Ramos (cell line): ENCODE measurements around the gene CD200.

Experiments used
- in situ Hi-C: fragments of 300-500 bp; cut with MboI; formaldehyde crosslinking; loops from one replicate; pipeline ENCODE4 v1.14.3; 2022; ENCODE audit warnings: low sequenced_read_pairs; ENCODE audit not compliant: unreplicated experiment

CD200 gene

DNA sequence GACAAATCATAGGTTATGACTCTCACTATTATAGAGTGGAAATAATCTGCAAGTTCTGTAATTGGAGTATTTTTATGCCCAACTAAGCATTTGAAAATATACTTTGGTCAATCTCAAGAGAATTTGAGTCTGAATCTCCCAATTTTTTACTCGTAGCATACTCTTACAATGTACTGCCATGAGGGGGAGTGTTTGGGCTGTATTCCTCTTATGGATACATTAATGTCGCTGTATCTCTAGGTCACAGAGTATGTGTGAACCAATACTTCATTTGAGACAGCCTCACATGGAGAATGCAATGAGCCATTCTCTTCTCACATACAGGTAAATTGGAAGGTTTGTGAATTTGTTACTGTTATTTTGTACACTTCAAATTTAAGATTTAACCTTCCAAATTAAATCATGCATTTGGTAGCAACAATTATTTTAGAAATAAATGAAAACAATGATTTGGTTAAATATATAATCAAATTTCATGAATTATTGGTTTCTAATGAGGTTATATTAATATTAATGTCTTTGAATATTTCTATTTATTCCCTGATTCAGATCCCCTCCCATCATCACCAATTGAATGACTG lies 5.5 kb upstream of the CD200 start:
- in situ Hi-C loops: no loop called here

DNA sequence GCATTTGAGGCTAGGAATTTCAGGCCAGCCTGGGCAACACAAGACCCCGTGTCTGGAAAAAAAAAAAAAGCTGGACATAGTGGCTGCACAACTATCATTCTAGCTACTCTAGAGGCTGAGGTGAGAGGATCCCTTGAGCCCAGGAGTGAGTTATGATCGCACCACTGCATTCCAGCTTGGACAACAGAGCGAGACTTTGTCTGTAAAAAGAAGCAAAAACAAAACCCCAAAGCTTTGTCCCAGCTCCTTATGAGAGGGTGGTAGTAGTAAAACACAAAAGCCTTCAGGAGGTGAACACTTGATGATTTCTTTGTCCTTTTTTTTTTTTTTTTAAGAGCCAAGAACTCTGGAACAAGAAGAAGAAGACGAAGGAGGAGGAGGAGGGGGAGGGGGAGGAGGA lies 1.1 kb upstream of the CD200 start:
- in situ Hi-C loops: no loop called here

DNA sequence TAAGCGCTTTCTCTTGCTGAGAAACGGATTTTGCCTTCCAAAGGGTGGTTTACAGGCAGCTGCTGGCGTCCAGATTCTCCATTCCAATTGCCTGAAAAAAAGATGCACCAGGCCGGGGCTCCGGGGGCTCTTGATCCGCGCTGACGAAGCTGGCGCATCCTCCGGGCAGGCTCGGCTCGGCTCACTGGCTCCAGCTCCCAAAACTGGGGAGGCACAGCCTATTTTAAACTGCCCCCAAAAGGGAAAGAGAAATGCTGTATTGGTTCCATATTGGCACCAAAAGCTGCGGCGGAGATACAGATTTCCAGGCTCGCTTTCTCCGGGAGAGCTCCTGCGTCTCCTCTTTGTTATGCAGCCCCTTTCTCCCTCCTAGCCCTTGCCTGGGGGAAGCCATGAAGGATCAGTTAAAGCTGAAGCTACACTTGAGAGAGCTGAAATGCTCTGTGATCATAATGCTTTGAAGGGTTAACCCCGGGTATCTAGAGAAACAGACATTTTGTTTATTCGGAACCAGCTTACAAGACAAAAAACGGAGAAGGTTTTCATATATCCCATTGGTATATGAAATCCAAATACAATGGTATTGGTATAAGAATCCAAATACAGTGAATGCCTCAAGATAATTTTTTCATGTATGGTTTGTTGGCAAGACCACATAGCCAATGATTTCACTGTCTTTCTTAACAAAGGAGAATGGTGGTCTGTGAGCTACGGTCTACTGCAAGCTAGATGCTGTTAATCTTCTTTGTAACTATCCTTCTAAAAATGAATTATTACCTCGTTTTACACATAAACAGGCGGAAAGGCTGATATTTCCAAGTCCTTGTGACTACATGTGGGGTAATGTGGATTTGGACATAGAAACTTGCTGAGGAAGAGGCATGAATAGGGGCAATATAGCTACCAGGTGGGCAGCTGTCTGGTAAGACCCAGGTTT lies 693 bp downstream of the CD200 start:
- in situ Hi-C loops: no loop called here

DNA sequence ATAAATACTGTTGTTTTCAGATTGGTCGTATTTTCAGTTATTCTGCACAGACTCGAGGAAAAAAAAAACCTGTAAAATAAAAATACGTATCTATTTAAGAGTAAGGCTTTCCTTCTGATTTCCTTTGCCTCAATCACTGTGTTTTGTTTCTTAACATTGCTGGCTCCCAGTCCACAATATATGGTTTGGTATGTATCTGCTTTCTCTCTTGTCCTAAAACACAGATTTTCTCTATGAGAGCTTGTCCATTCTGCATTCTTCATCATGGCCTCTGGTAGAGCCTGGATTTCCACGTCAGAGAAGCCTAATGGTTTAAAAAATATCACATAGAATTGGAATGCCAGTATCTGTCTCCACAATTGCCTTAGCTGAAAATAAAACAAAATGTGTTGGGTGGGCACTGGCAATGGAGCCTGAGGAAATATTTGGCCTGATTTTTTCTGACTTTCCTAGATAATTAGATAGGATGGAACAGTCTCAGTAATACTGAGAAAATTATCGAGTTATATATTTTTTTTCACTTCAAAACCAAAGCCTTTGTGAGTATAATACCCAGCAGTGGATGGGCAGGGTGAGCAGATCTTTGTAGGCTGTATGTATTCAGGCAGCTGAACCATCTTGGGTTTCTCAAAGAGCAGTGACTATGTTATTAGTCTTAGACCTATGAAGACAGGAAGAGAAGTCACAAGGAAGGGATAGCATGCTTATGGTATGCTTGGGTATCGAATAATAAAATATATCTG lies 1.9 kb downstream of the CD200 start:
- in situ Hi-C loops: no loop called here

DNA sequence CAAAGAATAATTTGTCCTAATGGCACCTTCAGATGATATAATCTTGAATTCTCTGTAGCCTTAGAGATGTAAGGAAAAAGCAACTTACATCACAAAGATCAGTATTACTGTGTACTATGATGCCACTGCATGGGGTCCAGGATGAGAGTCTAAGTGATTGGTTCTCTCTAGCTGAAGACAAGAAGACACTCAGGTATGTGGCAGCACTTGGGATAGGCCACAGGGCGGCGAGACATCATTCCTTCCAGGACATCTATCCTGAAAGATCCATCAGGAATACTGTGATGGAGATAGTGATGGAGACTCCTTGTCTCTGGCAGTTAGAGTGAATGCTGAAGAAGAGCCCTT lies 2.5 kb downstream of the CD200 start:
- in situ Hi-C loops: no loop called here

DNA sequence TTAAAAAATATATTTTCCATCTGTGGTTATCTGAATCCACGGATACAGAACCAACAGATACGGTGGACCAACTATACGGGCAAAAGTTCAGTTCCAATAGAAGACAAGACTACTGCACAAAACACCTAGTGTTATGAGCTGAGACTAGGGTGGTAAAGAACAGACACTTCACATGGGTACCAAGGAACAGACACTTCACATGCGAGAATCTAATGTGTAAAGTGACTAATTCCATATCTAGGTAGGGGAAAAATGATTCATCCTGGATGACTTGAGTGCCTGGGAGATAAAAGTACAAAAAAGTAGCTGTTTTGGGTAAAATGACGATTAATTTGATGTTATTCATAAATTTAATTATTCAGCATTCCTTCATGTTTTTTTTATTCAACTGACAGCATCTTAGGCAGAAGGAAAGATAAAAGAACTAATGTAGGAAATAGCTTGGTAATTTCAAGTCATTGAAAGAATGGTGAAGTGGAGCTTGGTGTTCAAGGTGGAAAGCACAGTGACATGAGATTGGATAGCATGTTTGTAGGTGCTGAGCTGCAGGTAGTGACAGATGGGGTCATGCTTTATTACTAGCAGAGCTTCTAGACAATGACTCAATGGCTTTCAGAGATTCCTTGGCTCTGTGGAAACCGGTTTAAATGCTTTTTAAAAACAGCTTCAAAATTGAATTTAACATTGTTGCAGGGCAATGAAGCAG lies 5.2 kb downstream of the CD200 start:
- in situ Hi-C loops: no loop called here

DNA sequence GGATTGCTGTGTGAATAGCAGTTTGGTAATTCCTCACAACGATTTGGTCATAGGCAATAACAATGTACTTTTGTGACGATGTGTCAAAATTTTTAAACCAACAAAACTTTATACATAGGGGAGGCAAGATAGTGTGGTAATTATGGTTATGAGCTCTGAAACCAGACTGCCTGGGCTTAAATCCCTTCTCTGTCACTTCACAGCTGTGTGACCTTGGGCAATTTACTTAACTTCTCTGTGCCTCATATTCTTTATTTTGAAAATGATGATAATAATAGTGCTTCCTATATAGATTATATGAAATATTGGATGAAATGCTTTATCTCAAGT lies 5.7 kb downstream of the CD200 start:
- in situ Hi-C loops: no loop called here

DNA sequence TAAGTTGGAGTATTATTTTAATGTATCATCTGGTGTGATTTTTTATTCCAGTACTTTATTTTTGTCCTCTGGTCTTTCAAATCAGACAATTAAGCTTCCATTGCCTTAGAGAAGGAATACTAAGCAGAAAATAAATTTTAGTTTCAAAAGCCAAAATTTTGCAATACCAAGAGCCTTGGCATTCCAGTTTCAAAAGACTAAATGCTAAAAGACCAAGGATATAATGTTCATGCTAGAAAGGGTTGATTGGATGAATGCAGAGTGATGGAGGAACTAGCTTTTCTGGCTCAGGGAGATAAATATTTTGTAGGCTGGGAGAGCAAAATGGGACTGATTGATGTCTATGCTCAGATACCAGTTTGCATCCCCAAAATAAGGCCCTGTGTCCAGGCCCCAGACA lies 6.2 kb downstream of the CD200 start:
- in situ Hi-C loops: no loop called here

DNA sequence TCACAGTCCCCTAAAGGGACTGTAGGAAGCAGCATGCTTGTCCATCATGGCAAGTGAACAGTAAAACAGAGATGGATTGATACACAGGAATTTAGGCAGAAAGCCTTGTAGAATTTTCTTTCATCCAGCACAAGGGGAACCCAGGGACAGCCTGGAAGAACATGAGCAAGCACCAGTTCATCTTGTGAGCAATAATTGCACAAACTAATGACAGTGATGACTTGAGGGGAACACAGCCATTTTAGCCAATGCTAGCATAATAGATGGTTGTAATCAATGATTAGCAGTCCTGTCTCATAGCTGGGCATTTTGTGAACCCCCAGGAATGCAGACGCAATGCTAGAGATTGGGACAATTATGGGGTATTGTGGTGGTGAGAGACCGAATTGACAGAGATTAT lies 6.7 kb downstream of the CD200 start:
- in situ Hi-C loops: no loop called here

DNA sequence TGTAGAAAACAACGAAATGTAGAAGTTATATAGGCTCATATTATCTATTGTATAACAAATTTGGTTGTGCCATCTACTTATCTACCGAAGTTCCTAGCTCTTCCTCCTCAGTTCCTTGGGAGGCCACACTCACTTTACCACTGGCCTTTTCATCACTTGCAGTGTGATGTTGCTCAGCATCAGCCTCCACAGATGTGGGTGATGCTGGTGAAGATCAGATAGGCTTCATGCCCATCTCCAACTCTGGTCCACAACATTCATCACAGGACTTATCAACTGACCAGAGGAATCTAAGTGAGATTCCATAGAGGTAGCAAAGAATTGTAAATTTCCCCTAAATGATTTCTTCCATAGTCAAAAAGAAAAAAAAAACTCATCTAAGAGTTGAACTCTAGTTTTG lies 8.4 kb downstream of the CD200 start:
- in situ Hi-C loops: no loop called here

DNA sequence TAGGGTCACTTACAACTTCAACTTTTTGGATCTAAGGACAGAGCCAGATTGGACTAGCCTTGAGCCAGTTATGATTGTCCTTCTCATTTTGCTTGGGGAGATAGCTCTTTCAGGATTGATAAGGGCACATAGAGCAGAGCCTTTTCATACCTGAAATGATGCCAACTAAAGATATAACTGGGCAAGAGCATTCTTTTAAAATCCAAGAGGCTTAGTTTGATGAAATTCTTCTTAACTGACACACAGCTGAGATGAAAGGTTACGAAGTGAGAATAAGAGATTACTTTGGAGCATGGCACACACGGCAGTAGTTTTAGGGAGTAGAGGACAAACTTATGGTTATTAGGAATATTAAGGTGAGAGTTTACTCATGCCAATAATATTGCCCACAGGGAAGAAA lies 12.7 kb downstream of the CD200 start:
- in situ Hi-C loops: no loop called here

DNA sequence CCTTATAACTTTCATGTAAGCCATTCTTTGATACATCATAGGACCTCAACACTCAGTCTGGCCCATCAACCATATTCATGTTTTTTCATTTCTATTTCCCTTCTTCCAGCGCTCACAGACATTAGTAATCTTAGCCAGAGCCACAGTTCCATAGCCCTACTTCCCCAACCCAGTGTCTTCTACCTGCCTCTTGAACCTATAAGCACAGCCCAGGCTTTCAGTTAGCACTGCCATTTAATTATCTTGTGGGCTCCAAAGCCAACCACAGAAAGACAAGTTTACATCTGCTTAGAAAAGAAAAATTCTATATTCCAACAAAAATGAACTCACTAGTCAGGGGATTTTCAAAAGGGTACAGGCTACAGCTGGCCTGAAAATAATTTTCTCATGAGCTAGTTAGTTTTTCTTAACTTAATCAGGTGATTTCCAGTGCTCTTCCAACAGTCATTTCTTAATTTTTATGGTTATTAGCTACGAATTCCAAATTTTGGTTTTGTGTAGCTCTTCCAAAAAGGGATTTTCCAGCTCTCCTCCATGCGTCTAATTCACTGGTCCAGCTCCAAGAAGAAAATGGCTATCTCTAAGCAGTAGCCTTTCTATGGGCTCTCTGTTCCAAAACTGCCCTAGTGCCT lies 13.7 kb downstream of the CD200 start:
- in situ Hi-C loops: no loop called here

DNA sequence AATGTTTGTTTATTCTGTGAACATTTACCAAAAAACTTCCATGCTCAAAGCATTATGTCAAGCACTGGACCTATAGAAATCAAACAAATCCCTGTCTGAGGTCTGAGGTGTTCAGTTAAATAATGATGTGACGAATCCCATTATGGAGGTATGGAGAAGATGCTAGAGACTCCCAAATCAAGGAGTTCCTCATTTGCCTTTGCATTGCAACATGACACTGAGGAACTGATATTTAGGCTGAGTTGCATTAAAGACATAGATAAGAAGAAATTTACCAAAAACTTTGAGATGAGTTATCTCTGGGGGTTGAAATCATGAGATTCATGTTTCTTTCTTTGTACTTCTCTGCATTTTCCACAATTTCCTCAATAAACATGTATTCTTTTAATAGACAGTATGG lies 16.0 kb downstream of the CD200 start:
- in situ Hi-C loops: no loop called here

DNA sequence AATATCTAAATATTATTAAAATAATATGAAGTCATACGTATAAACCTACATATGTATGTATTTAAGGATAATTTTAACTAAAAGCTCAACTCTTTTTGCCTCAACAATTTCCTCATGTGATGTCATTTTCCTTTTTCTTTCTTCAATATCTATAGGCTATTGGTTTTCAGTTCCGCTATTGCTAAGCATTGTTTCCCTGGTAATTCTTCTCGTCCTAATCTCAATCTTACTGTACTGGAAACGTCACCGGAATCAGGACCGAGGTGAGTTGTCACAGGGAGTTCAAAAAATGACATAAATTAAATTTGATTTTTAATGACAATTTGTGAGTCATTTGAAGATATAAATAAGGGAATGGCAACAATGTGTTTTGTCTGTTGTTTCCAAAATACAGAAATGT lies 16.6 kb downstream of the CD200 start:
- in situ Hi-C loops: no loop called here

DNA sequence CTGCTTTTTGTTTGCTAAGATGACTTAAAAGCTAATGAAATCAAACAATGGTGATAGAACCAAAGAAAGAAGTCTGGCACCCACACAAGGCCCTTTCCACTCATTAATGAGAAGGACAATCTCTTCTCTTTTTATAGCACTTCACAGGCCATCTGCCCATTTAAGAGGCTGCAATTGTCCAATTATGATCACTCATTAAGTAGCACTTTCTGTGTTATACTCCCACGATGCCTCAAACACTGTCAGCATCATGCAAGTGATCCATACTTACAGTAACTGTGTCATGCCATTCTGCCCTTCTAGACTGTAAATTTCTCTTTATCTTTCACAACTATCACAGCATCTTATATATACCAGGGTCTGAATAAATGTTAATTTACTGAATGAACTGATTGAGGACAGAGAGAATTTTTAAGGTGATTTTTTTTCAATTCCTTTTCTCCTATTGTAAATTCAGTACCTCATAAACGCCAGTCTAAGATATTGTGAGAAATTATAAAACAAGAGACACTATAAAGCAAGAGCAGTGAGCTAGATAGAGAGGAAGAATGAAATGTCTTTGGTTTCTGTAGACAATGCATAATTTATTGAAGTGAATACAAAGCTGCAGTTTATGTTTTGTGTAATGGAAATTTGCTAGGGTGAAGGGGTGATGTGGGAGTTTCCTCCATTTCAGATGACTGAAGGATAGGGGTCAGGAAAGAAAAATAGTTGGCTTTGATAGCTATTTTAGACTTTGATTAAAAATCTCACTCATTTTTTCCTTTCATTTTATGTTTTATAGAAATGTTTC lies 17.3 kb downstream of the CD200 start:
- in situ Hi-C loops: no loop called here

DNA sequence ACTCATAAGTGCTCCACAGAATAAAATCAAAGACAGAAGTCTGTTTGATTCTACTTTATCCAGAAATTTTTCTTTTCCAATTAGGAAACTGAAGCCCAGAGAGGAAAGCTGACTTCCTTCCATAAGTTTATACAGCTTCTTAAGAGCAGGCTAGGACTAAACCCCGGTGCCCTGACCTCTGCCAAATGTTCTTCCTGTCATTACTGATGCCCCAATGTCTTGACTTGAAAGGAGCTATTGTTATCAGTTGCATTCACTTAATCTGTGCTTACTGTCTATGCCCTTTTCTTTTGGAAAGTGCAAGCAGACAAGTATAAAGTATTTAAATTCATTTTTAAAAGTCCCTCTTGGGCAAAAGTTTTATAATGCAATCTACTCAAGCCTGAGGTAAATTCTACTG lies 18.1 kb downstream of the CD200 start:
- in situ Hi-C loops: no loop called here

DNA sequence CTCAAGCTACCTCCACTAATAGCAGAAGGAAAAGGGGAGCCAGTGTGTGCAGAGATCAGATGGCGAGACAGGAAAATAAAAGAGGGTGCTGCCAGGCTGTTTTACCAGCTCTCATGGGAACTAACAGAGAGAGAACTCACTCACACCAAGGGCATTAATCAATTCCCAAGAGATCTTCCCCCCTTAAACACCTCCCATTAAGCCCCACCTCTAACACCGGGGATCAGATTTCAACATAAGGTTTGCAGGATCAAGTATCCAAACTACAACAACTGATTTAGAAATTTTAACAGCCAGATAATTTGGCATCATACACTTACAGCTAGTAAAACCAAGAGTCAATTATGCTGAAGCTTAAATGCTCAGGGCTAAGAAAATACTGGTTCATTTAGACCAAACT lies 18.9 kb downstream of the CD200 start:
- in situ Hi-C loops: no loop called here

DNA sequence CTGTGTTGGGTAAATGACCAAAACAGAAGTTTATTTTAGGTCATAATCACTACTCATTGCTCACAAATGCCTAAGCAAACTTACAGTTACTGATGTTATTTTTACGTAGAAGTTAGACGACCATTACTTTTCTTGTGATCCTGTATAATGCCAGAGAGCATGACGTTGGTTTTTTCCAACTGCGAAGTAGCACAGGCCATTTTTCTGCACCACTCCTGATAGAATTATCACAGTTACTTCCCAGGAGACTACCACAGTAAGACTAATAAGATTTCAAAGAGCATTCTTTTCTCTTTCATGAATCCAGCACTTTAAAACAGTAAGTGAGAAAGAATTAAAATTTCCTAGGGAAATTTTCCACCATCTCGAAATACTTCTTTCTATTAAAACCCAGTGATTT lies 19.8 kb downstream of the CD200 start:
- in situ Hi-C loops: no loop called here

DNA sequence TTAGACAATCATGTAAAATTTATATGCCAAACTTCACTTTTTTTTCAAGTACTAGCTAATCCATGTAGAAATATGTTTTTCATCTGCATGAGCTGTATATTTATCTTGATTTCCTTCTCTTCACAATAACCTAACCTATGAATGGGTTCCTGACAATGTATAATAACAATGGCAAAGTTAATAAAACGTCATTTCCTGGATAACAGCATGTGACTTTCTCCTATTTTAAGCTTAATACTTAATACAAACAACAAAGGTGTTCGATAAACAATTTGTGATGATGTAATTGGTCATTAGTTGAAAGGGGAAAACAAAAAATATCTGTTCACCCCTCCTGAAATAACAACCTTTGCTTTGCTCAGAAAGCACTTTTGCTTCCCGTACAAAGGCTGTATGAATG lies 20.4 kb downstream of the CD200 start:
- in situ Hi-C loops: no loop called here
